SK-N-SH treated with all-trans-retinoic acid at 6 μM for 48 hours (cell line): ENCODE results near the gene CLSTN2.

Source experiments
- ARNTL ChIP-seq: fragments of 450-650 bp; formaldehyde crosslinking; IDR thresholded peaks from 2 replicates; pipeline ENCODE4 v1.5.0; 2020; ENCODE audit warnings: low read depth, mild to moderate bottlenecking, moderate library complexity, borderline replicate concordance
- BACH2 ChIP-seq: fragments of 250-450 bp; sonication (Bioruptor Pico); IDR thresholded peaks from 2 replicates; pipeline ENCODE4 v1.9.0; 2021; ENCODE audit warnings: mild to moderate bottlenecking, borderline replicate concordance
- CSDC2 ChIP-seq: fragments of 250-450 bp; sonication (Bioruptor Pico); IDR thresholded peaks from 2 replicates; pipeline ENCODE4 v1.5.0; 2020; ENCODE audit warnings: mild to moderate bottlenecking, moderate library complexity
- PPARA ChIP-seq: fragments of 250-450 bp; sonication (Bioruptor Pico); IDR thresholded peaks from 2 replicates; pipeline ENCODE4 v1.5.0; 2020; ENCODE audit warnings: mild to moderate bottlenecking, borderline replicate concordance
- RARB ChIP-seq: fragments of 250-450 bp; sonication (Bioruptor Pico); IDR thresholded peaks from 2 replicates; pipeline ENCODE4 v1.8.0; 2021; ENCODE audit warnings: mild to moderate bottlenecking, moderate library complexity
- TSHZ2 ChIP-seq: fragments of 250-450 bp; sonication (Bioruptor Pico); IDR thresholded peaks from 2 replicates; pipeline ENCODE4 v1.5.0; 2020; ENCODE audit warnings: mild to moderate bottlenecking, moderate library complexity
- ZNF565 ChIP-seq: fragments of 450-650 bp; formaldehyde crosslinking; conservative IDR thresholded peaks from 2 replicates; pipeline ENCODE4 v1.5.0; 2020; ENCODE audit warnings: low read depth, mild to moderate bottlenecking, moderate library complexity
- ZNF70 ChIP-seq: fragments of 450-650 bp; formaldehyde crosslinking; IDR thresholded peaks from 2 replicates; pipeline ENCODE4 v1.5.0; 2020; ENCODE audit warnings: mild to moderate bottlenecking, moderate library complexity
- TF ChIP-seq, protein P1 (sequence below): fragments of 250-450 bp; sonication (Bioruptor Pico); IDR thresholded peaks from 2 replicates; pipeline ENCODE4 v1.8.0; 2020; ENCODE audit warnings: mild to moderate bottlenecking, moderate library complexity, borderline replicate concordance
- TF ChIP-seq, protein P2 (sequence below): fragments of 250-450 bp; sonication (Bioruptor Pico); IDR thresholded peaks from 2 replicates; pipeline ENCODE4 v1.5.1; 2020; ENCODE audit warnings: low read depth, mild to moderate bottlenecking, moderate library complexity
- TF ChIP-seq, protein P3 (sequence below): fragments of 250-450 bp; sonication (Bioruptor Pico); IDR thresholded peaks from 2 replicates; pipeline ENCODE4 v1.5.1; 2021; ENCODE audit warnings: mild to moderate bottlenecking, moderate library complexity

DNA sequence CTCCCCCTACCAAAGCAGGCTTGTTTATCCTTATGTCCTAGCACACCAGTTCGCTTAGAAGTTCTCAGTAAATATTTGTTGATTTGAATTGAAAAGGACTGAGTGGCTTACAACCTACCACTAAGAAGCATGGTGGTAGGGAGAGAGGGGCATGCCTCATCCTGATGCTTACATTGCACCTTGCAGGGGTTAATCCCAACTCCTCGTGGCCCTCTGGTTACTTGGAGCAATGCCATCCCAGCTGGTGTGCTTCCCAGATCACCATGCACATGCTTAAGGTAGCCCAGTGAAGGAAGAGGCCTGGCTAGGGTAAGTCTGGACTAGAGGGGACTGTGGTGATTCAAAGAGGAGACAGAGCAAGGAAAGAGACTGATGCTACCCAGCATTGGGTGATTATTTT lies 253.3 kb downstream of the CLSTN2 start:
- no peak for TF ChIP-seq ZNF565 (CRISPR knock-in tag)
- TF ChIP-seq, protein P1, sequence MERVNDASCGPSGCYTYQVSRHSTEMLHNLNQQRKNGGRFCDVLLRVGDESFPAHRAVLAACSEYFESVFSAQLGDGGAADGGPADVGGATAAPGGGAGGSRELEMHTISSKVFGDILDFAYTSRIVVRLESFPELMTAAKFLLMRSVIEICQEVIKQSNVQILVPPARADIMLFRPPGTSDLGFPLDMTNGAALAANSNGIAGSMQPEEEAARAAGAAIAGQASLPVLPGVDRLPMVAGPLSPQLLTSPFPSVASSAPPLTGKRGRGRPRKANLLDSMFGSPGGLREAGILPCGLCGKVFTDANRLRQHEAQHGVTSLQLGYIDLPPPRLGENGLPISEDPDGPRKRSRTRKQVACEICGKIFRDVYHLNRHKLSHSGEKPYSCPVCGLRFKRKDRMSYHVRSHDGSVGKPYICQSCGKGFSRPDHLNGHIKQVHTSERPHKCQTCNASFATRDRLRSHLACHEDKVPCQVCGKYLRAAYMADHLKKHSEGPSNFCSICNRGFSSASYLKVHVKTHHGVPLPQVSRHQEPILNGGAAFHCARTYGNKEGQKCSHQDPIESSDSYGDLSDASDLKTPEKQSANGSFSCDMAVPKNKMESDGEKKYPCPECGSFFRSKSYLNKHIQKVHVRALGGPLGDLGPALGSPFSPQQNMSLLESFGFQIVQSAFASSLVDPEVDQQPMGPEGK = no peak
- TF ChIP-seq, protein P2, sequence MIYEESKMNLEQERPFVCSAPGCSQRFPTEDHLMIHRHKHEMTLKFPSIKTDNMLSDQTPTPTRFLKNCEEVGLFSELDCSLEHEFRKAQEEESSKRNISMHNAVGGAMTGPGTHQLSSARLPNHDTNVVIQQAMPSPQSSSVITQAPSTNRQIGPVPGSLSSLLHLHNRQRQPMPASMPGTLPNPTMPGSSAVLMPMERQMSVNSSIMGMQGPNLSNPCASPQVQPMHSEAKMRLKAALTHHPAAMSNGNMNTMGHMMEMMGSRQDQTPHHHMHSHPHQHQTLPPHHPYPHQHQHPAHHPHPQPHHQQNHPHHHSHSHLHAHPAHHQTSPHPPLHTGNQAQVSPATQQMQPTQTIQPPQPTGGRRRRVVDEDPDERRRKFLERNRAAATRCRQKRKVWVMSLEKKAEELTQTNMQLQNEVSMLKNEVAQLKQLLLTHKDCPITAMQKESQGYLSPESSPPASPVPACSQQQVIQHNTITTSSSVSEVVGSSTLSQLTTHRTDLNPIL (CRISPR knock-in tag) = no peak
- TF ChIP-seq BACH2 (CRISPR knock-in tag) = no peak
- TF ChIP-seq ARNTL = no peak
- TF ChIP-seq, protein P3, sequence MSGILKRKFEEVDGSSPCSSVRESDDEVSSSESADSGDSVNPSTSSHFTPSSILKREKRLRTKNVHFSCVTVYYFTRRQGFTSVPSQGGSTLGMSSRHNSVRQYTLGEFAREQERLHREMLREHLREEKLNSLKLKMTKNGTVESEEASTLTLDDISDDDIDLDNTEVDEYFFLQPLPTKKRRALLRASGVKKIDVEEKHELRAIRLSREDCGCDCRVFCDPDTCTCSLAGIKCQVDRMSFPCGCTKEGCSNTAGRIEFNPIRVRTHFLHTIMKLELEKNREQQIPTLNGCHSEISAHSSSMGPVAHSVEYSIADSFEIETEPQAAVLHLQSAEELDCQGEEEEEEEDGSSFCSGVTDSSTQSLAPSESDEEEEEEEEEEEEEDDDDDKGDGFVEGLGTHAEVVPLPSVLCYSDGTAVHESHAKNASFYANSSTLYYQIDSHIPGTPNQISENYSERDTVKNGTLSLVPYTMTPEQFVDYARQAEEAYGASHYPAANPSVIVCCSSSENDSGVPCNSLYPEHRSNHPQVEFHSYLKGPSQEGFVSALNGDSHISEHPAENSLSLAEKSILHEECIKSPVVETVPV (CRISPR knock-in tag) = no peak
- no peak for TF ChIP-seq CSDC2
- no peak for TF ChIP-seq ZNF70
- TF ChIP-seq RARB (CRISPR knock-in tag) = no peak
- TF ChIP-seq TSHZ2 (CRISPR knock-in tag) = no peak
- TF ChIP-seq PPARA (CRISPR knock-in tag) = no peak
